ENCODE measurements around the gene TXNDC16. TPM values are rescaled to one million over a fixed set of nuclear protein-coding genes. Genes with fewer than 3 reads are reported as not detected.

The TXNDC16 gene
- polyA plus RNA-seq, 3 donors, result 2.6 to 4.1 (median 3.8) TPM

DNA sequence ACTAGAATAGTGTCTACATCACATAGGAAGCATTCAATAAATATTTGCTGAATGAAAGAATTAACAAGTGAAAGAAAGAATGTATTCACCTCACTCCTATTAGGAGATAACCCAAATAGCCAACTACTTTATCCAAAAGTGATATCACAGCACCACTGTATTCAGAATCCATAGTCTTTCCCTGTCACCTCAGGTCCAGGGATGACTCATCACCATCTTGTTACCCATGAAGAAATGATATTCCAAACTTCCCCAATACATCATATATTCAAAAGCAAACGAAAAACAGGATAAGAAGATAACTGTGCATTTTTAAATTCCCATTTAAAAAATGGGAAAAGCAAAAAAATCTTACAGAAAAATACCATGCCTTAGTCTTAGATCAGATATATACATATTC lies 39.1 kb downstream of the TXNDC16 start:
- H3K27me3 ChIP-seq (ENCODE audit: control insufficient read depth in 2 of 2, insufficient read depth in 2 of 2, low read length in 2 of 2), result no peaks in the 10 kb centered on the region
- no peak overlapping the region for H3K4me2 ChIP-seq (replicated peaks; ENCODE audit: extremely low read depth, low read length, poor library complexity, severe bottlenecking)
- peaks cover 0 to 2% of the 10 kb centered on the region in 2 donors for H3K36me3 ChIP-seq (replicated peaks in 1 of 2; ENCODE audit: control insufficient read depth in 1 of 2, insufficient read depth in 2 of 2, low read length in 2 of 2)
- no peak overlapping the region for H3K27ac ChIP-seq (ENCODE audit: low read depth in 1 of 2, low read length in 2 of 2)
- Mint-ChIP-seq H3K27me3 (ENCODE audit: low read depth in 3 of 3) (no peaks in the 10 kb centered on the region), H3K4me1 (no peaks in the 10 kb centered on the region), H3K9me3 (peaks cover 0 to under 1% (median 0%) of the 10 kb centered on the region in 7 donors), H3K27ac (no peak overlapping the region), H3K4me3 (no peak overlapping the region), H3K36me3 (peaks cover 4 to 9% of the 10 kb centered on the region in 2 donors)
- no peak overlapping the region for H3K9ac ChIP-seq (ENCODE audit: insufficient read depth, low read length, poor library complexity, severe bottlenecking)
- no peak for DNase-seq
- H3K4me1 ChIP-seq (ENCODE audit: control insufficient read depth in 1 of 2, insufficient read depth in 2 of 2, low read length in 2 of 2), result no peaks in the 10 kb centered on the region
- H4K20me1 ChIP-seq (ENCODE audit: insufficient read depth, low read length), result no peaks in the 10 kb centered on the region
- no peak for TF ChIP-seq CTCF (IDR thresholded peaks at IDR 0.05)
- H3K9me3 ChIP-seq (replicated peaks in 1 of 2; ENCODE audit: control insufficient read depth in 1 of 2, insufficient read depth in 1 of 2, low read length in 2 of 2), result no peaks in the 10 kb centered on the region
- H3K4me3 ChIP-seq (replicated peaks in 1 of 3; ENCODE audit: low read depth in 2 of 3, low read length in 3 of 3), result no peak overlapping the region
- H3K79me2 ChIP-seq (ENCODE audit: insufficient read depth, low read length), result no peaks in the 10 kb centered on the region
- no CpG with 5 or more reads among the region's 1 CpG for WGBS (ENCODE audit: insufficient coverage)
- no peak overlapping the region for H2AFZ ChIP-seq (ENCODE audit: insufficient read depth, low read depth, low read length, poor library complexity, severe bottlenecking)
- intact Hi-C loops (cut with micrococcal nuclease), result no loop called here

DNA sequence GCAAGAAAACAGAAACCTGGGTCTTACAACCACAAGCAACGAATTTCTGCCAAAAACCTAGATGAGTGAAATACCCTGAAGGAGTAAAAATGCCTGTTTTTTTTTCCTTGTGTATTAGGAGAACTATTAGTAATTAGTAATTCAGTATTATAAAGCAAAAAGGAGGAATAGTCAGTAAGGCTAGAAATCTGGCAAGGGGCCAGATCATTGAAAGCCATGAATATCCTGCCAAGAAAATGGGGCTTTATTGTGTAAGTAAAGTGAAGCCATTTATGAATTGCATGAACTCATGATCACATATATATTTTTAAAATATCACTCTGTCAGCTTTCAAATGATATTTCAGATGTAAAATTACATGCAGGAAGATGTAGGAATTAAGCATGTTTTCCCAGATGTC lies 57.9 kb downstream of the TXNDC16 start:
- Histone ChIP-seq H3K9ac (ENCODE audit: insufficient read depth, low read length, poor library complexity, severe bottlenecking) (no peak overlapping the region), H3K27me3 (ENCODE audit: control insufficient read depth in 2 of 2, insufficient read depth in 2 of 2, low read length in 2 of 2) (no peaks in the 10 kb centered on the region), H3K4me2 (replicated peaks; ENCODE audit: extremely low read depth, low read length, poor library complexity, severe bottlenecking) (no peak overlapping the region), H3K9me3 (replicated peaks in 1 of 2; ENCODE audit: control insufficient read depth in 1 of 2, insufficient read depth in 1 of 2, low read length in 2 of 2) (peaks cover 9 to 10% of the 10 kb centered on the region in 2 donors), H3K27ac (ENCODE audit: low read depth in 1 of 2, low read length in 2 of 2) (no peak overlapping the region), H2AFZ (ENCODE audit: insufficient read depth, low read depth, low read length, poor library complexity, severe bottlenecking) (no peak overlapping the region), H3K36me3 (replicated peaks in 1 of 2; ENCODE audit: control insufficient read depth in 1 of 2, insufficient read depth in 2 of 2, low read length in 2 of 2) (no peaks in the 10 kb centered on the region), H3K79me2 (ENCODE audit: insufficient read depth, low read length) (no peaks in the 10 kb centered on the region), H4K20me1 (ENCODE audit: insufficient read depth, low read length) (no peaks in the 10 kb centered on the region), H3K4me1 (ENCODE audit: control insufficient read depth in 1 of 2, insufficient read depth in 2 of 2, low read length in 2 of 2) (no peaks in the 10 kb centered on the region), H3K4me3 (replicated peaks in 1 of 3; ENCODE audit: low read depth in 2 of 3, low read length in 3 of 3) (no peak overlapping the region)
- TF ChIP-seq CTCF (IDR thresholded peaks at IDR 0.05), result no peak
- Mint-ChIP-seq H3K27ac (peak overlapping the region in 1 of 7 donors; percentile 15), H3K27me3 (ENCODE audit: low read depth in 3 of 3) (no peaks in the 10 kb centered on the region), H3K4me1 (no peaks in the 10 kb centered on the region), H3K9me3 (peaks cover 16 to 31% (median 23%) of the 10 kb centered on the region in 7 donors), H3K4me3 (no peak overlapping the region), H3K36me3 (peaks cover 19 to 48% of the 10 kb centered on the region in 2 donors)
- no CpG with 5 or more reads among the region's 1 CpG for WGBS (ENCODE audit: insufficient coverage)
- intact Hi-C loops (cut with micrococcal nuclease), result no loop called here
- no peak for DNase-seq
